Measurements from ENCODE around the gene NKAIN2. TPM values are rescaled to one million over a fixed set of nuclear protein-coding genes. Genes with fewer than 3 reads are reported as not detected.

The NKAIN2 gene
- total RNA-seq, 1 donor from 2014 or later: 0.56 TPM

DNA sequence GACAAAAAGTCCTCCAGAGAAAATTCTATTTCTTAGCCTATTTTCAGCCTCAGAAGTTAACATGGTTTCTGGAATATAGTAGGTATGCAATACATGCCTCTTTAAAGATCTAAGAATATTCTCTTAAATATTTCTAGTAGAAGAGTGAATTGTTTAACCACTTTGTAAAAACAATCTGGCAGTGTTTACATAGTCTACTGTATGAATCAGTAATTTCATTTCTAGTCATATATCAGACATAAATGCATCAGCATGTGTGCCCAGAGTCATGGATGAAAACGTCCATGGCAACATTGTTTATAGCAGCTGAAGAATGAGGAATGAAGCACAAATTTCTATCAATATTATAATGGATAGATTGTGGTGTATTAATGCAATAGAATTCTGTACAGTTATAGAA is 124.9 kb downstream of the NKAIN2 start:
- no peak overlapping the region for H3K27ac Mint-ChIP-seq (ENCODE audit: unreplicated experiment)
- no peaks in the 10 kb centered on the region for H3K36me3 Mint-ChIP-seq (ENCODE audit: unreplicated experiment)
- H3K27me3 Mint-ChIP-seq (ENCODE audit: unreplicated experiment): no peaks in the 10 kb centered on the region
- no peaks in the 10 kb centered on the region for H3K4me1 Mint-ChIP-seq (ENCODE audit: low read depth, unreplicated experiment)
- no peak for DNase-seq
- no peak for TF ChIP-seq CTCF (IDR thresholded peaks at IDR 0.05; ENCODE audit: partially characterized antibody, unreplicated experiment)
- H3K9me3 Mint-ChIP-seq (ENCODE audit: unreplicated experiment): no peaks in the 10 kb centered on the region
- no peak overlapping the region for H3K4me3 Mint-ChIP-seq (ENCODE audit: unreplicated experiment)

GRCh38 chr6:123931928-123932327 is 128.3 kb downstream of the NKAIN2 start:
- DNase-seq: no peak

GRCh38 chr6:123940551-123940950 is 136.9 kb downstream of the NKAIN2 start:
- H3K4me1 Mint-ChIP-seq (ENCODE audit: low read depth, unreplicated experiment): no peaks in the 10 kb centered on the region
- no peaks in the 10 kb centered on the region for H3K27me3 Mint-ChIP-seq (ENCODE audit: unreplicated experiment)
- H3K27ac Mint-ChIP-seq (ENCODE audit: unreplicated experiment): no peak overlapping the region
- DNase-seq: no peak
- no peaks in the 10 kb centered on the region for H3K36me3 Mint-ChIP-seq (ENCODE audit: unreplicated experiment)
- no peaks in the 10 kb centered on the region for H3K9me3 Mint-ChIP-seq (ENCODE audit: unreplicated experiment)
- no peak for TF ChIP-seq CTCF (IDR thresholded peaks at IDR 0.05; ENCODE audit: partially characterized antibody, unreplicated experiment)
- H3K4me3 Mint-ChIP-seq (ENCODE audit: unreplicated experiment): no peak overlapping the region

More at GRCh38 chr6:123931928-123932327, 128.3 kb downstream of the NKAIN2 start:
- Mint-ChIP-seq H3K27ac (ENCODE audit: unreplicated experiment) (no peak overlapping the region), H3K9me3 (ENCODE audit: unreplicated experiment) (no peaks in the 10 kb centered on the region), H3K4me3 (ENCODE audit: unreplicated experiment) (no peak overlapping the region), H3K27me3 (ENCODE audit: unreplicated experiment) (no peaks in the 10 kb centered on the region), H3K36me3 (ENCODE audit: unreplicated experiment) (no peaks in the 10 kb centered on the region), H3K4me1 (ENCODE audit: low read depth, unreplicated experiment) (no peaks in the 10 kb centered on the region)
- no peak for TF ChIP-seq CTCF (IDR thresholded peaks at IDR 0.05; ENCODE audit: partially characterized antibody, unreplicated experiment)

GRCh38 chr6:123941855-123942254 is 138.2 kb downstream of the NKAIN2 start:
- no peaks in the 10 kb centered on the region for H3K36me3 Mint-ChIP-seq (ENCODE audit: unreplicated experiment)
- no peak overlapping the region for H3K27ac Mint-ChIP-seq (ENCODE audit: unreplicated experiment)
- no peak overlapping the region for H3K4me3 Mint-ChIP-seq (ENCODE audit: unreplicated experiment)
- no peak for DNase-seq
- H3K27me3 Mint-ChIP-seq (ENCODE audit: unreplicated experiment): no peaks in the 10 kb centered on the region
- no peaks in the 10 kb centered on the region for H3K4me1 Mint-ChIP-seq (ENCODE audit: low read depth, unreplicated experiment)
- no peak for TF ChIP-seq CTCF (IDR thresholded peaks at IDR 0.05; ENCODE audit: partially characterized antibody, unreplicated experiment)
- no peaks in the 10 kb centered on the region for H3K9me3 Mint-ChIP-seq (ENCODE audit: unreplicated experiment)

- DNase-seq: no peak
- Mint-ChIP-seq H3K4me1 (ENCODE audit: low read depth, unreplicated experiment) (no peaks in the 10 kb centered on the region), H3K4me3 (ENCODE audit: unreplicated experiment) (no peak overlapping the region), H3K9me3 (ENCODE audit: unreplicated experiment) (no peaks in the 10 kb centered on the region), H3K36me3 (ENCODE audit: unreplicated experiment) (no peaks in the 10 kb centered on the region), H3K27me3 (ENCODE audit: unreplicated experiment) (no peaks in the 10 kb centered on the region), H3K27ac (ENCODE audit: unreplicated experiment) (no peak overlapping the region)
- no peak for TF ChIP-seq CTCF (IDR thresholded peaks at IDR 0.05; ENCODE audit: partially characterized antibody, unreplicated experiment)
Observed at GRCh38 chr6:123945386-123945785, 141.7 kb downstream of the NKAIN2 start.

Measured in glutamatergic neuron (in vitro differentiated cells).